SK-N-SH (cell line): Measurements from ENCODE around the gene ETV6. TPM values are rescaled to one million over a fixed set of nuclear protein-coding genes. Genes with fewer than 3 reads are reported as not detected.

Experiments used
- CTCF ChIA-PET: fragments of 300-600, 350-600 bp; formaldehyde crosslinking; extraction: SDS; loops from one replicate; lab custom pipeline; 2021; lab: Yijun Ruan, JAX
- POLR2A ChIA-PET: fragments of 350-600 bp; sonication (Branson Sonifier 250); formaldehyde crosslinking; extraction: SDS; loops from one replicate; lab custom pipeline; 2020; ENCODE audit warnings: antibody characterized with exemption, inconsistent platforms; lab: Yijun Ruan, JAX
- DNase-seq: peaks from one replicate; pipeline ENCODE4 v3.0.0; 2012
- H2AFZ ChIP-seq: fragments of 200-600 bp; sonication (generic); 2 replicates; pipeline ENCODE4 v1.8.1; 2016; ENCODE audit warnings: antibody characterized with exemption, mild to moderate bottlenecking, low read depth
- H3F3A ChIP-seq: fragments of 200-600 bp; sonication (generic); replicated peaks from 2 replicates; pipeline ENCODE3; 2016; ENCODE audit warnings: antibody characterized with exemption, mild to moderate bottlenecking; ENCODE audit not compliant: insufficient read depth
- H3K27ac ChIP-seq, 2 experiments: fragments of 200-500 bp in 1 of 2; fragments of 200-600 bp in 1 of 2; sonication (Bioruptor generic) in 1 of 2; sonication (generic), shearing (Covaris generic) in 1 of 2; 2 replicates each; pipeline versions ENCODE4 v1.5.1 to v1.6.1; 2014 to 2016; ENCODE audit warnings: low read depth in 2 of 2, inconsistent platforms in 1 of 2, low read length in 1 of 2, mild to moderate bottlenecking in 1 of 2, mixed read lengths in 1 of 2
- H3K27me3 ChIP-seq: fragments of 200-600 bp; sonication (generic), shearing (Covaris generic); 2 replicates; pipeline ENCODE4 v1.6.1; 2016; ENCODE audit warnings: mixed run types; ENCODE audit not compliant: insufficient read depth
- H3K36me3 ChIP-seq, 2 experiments: fragments of 200-500 bp in 1 of 2; fragments of 200-600 bp in 1 of 2; sonication (Bioruptor generic) in 1 of 2; sonication (generic) in 1 of 2; replicated peaks in 1 of 2; 2 replicates each; pipeline versions ENCODE3 to v1.5.1; 2014 to 2016; ENCODE audit warnings: low read length in 1 of 2, mild to moderate bottlenecking in 1 of 2; ENCODE audit not compliant: insufficient read depth in 2 of 2, control insufficient read depth in 1 of 2
- H3K4me1 ChIP-seq, 2 experiments: fragments of 200-500 bp in 1 of 2; fragments of 200-600 bp in 1 of 2; sonication (Bioruptor generic) in 1 of 2; sonication (generic), shearing (Covaris generic) in 1 of 2; 2 replicates each; pipeline versions ENCODE4 v1.5.1 to v1.6.1; 2014 to 2016; ENCODE audit warnings: low read depth in 1 of 2, low read length in 1 of 2, mixed run types in 1 of 2; ENCODE audit not compliant: insufficient read depth in 2 of 2, control insufficient read depth in 1 of 2
- H3K4me2 ChIP-seq: fragments of 200-600 bp; sonication (generic), shearing (Covaris generic); 2 replicates; pipeline ENCODE4 v1.6.1; 2017; ENCODE audit warnings: mixed run types
- H3K4me3 ChIP-seq, 2 experiments: fragments of 200-500 bp in 1 of 2; fragments of 200-600 bp in 1 of 2; sonication (Bioruptor generic) in 1 of 2; sonication (generic), shearing (Covaris generic) in 1 of 2; 2 replicates each; pipeline versions ENCODE4 v1.5.1 to v1.8.1; 2014 to 2016; ENCODE audit warnings: low read depth in 2 of 2, inconsistent platforms in 1 of 2, low read length in 1 of 2, mild to moderate bottlenecking in 1 of 2, mixed read lengths in 1 of 2, moderate library complexity in 1 of 2
- H3K79me2 ChIP-seq: fragments of 200-600 bp; sonication (generic); 2 replicates; pipeline ENCODE4 v1.8.1; 2017; ENCODE audit warnings: mild to moderate bottlenecking; ENCODE audit not compliant: insufficient read depth
- H3K9ac ChIP-seq: fragments of 200-600 bp; sonication (generic); 2 replicates; pipeline ENCODE4 v1.6.1; 2017; ENCODE audit warnings: mixed run types
- H3K9me2 ChIP-seq: fragments of 200-600 bp; sonication (generic); 2 replicates; pipeline ENCODE4 v1.6.1; 2017; ENCODE audit warnings: mixed run types
- H3K9me3 ChIP-seq: fragments of 200-600 bp; sonication (generic); 2 replicates; pipeline ENCODE4 v1.6.1; 2017; ENCODE audit warnings: mixed run types, mild to moderate bottlenecking, moderate library complexity
- H4K20me1 ChIP-seq: fragments of 200-600 bp; sonication (generic); 2 replicates; pipeline ENCODE4 v1.6.1; 2017; ENCODE audit warnings: mild to moderate bottlenecking, mixed run types; ENCODE audit not compliant: insufficient read depth
- CTCF ChIP-seq: fragments of 200-600 bp; sonication (generic); IDR thresholded peaks from 2 replicates; pipeline ENCODE4 v1.6.1; 2017; ENCODE audit warnings: antibody characterized with exemption, mild to moderate bottlenecking, moderate library complexity
- EP300 ChIP-seq, 2 experiments: IDR thresholded peaks; 2 replicates each; pipeline versions ENCODE4 v1.4.0 to v1.6.1; 2012; ENCODE audit warnings: borderline replicate concordance in 1 of 2, low read depth in 1 of 2, low read length in 1 of 2
- EZH2phosphoT487 ChIP-seq: fragments of 200-600 bp; sonication (generic); IDR thresholded peaks from 2 replicates; pipeline ENCODE4 v1.6.1; 2017; ENCODE audit warnings: low read depth, mixed run types, mild to moderate bottlenecking, antibody characterized with exemption, moderate library complexity, borderline replicate concordance
- FOSL2 ChIP-seq: IDR thresholded peaks from 2 replicates; pipeline ENCODE4 v1.4.0; 2012; ENCODE audit warnings: low read depth, mild to moderate bottlenecking, moderate library complexity, borderline replicate concordance
- GABPA ChIP-seq: IDR thresholded peaks from 2 replicates; pipeline ENCODE4 v1.4.0; 2012; ENCODE audit warnings: low read depth, mild to moderate bottlenecking
- IRF3 ChIP-seq: fragments of 150-350 bp; IDR thresholded peaks from 2 replicates; pipeline ENCODE4 v1.6.1; 2016; ENCODE audit warnings: mild to moderate bottlenecking, low read depth, low read length
- MAX ChIP-seq: IDR thresholded peaks from 2 replicates; pipeline ENCODE4 v1.4.0; 2012; ENCODE audit warnings: low read depth
- NFIC ChIP-seq: IDR thresholded peaks from 2 replicates; pipeline ENCODE4 v1.4.0; 2012; ENCODE audit warnings: borderline replicate concordance
- NRF1 ChIP-seq: IDR thresholded peaks from 2 replicates; pipeline ENCODE4 v1.6.1; 2012; ENCODE audit warnings: low read depth, mild to moderate bottlenecking, low read length
- POLR2AphosphoS5 ChIP-seq: IDR thresholded peaks from 2 replicates; pipeline ENCODE4 v1.6.1; 2012; ENCODE audit warnings: low read depth, low read length
- RXRA ChIP-seq: IDR thresholded peaks from 2 replicates; pipeline ENCODE4 v1.4.0; 2012; ENCODE audit warnings: low read depth, mild to moderate bottlenecking, borderline replicate concordance
- SIN3A ChIP-seq: IDR thresholded peaks from 2 replicates; pipeline ENCODE4 v1.6.1; 2012; ENCODE audit warnings: low read depth, mild to moderate bottlenecking, low read length, moderate library complexity, borderline replicate concordance
- SMC3 ChIP-seq: IDR thresholded peaks from 2 replicates; pipeline ENCODE4 v1.6.1; 2012; ENCODE audit warnings: low read depth, low read length, improper control_type of control experiment
- TAF1 ChIP-seq: IDR thresholded peaks from 2 replicates; pipeline ENCODE4 v1.6.1; 2012; ENCODE audit warnings: low read depth, mild to moderate bottlenecking, low read length, moderate library complexity, borderline replicate concordance
- TCF12 ChIP-seq: IDR thresholded peaks from 2 replicates; pipeline ENCODE4 v1.4.0; 2012
- USF2 ChIP-seq: fragments of 150-350 bp; IDR thresholded peaks from 2 replicates; pipeline ENCODE4 v1.6.1; 2017; ENCODE audit warnings: antibody characterized with exemption, low read length, low read depth, borderline replicate concordance
- YY1 ChIP-seq: IDR thresholded peaks from 2 replicates; pipeline ENCODE4 v1.4.0; 2012; ENCODE audit warnings: low read depth, mild to moderate bottlenecking
- ZBTB33 ChIP-seq: IDR thresholded peaks from 2 replicates; pipeline ENCODE4 v1.4.0; 2012; ENCODE audit warnings: low read depth, borderline replicate concordance
- WGBS: methylation state at CpG from one replicate; pipeline ENCODE4 v1.1.6; 2017; ENCODE audit warnings: low lambda C conversion rate; 5-methylcytosine and 5-hydroxymethylcytosine counted together
- polyA plus RNA-seq, 3 experiments: library from polyadenylated mRNA; depleted of rRNA; stranded (reverse); fragments of >200 nt; gene quantifications; 2 replicates each; pipeline ENCODE4 v1.2.3, GENCODE V29; 2012

Gene ETV6
- polyA plus RNA-seq, 1 of the 3 experiments (the other 2 are of a cell fraction), result 4.0 TPM

- TF ChIP-seq TAF1, result no peak
- no peak for TF ChIP-seq EZH2phosphoT487
- TF ChIP-seq SIN3A, result no peak
- no peak for TF ChIP-seq EP300 (IDR thresholded peaks at IDR 0.05; ENCODE audit: borderline replicate concordance in 1 of 2, low read depth in 1 of 2, low read length in 1 of 2)
These were observed 156.2 kb downstream of the ETV6 start (continued) for GRCh38 chr12:11805680-11806079.

GRCh38 chr12:11807458-11807857, 158.0 kb downstream of the ETV6 start:
- Histone ChIP-seq H3K27ac (no peak overlapping the region), H3K79me2 (peaks cover 42% of the 10 kb centered on the region; the same call in 1 of the 2 replicates)

GRCh38 chr12:11808931-11809330, 159.5 kb downstream of the ETV6 start:
- no peaks in the 10 kb centered on the region for H4K20me1 ChIP-seq
- no peak overlapping the region for H3K9ac ChIP-seq
- POLR2A ChIA-PET, result no interaction called here
- no peaks in the 10 kb centered on the region for H3K9me3 ChIP-seq
- WGBS, result 98% methylated on average over 8 of the region's 8 CpGs
- no peaks in the 10 kb centered on the region for H3K9me2 ChIP-seq
- no peak overlapping the region for H2AFZ ChIP-seq
- no peaks in the 10 kb centered on the region for H3K36me3 ChIP-seq
- CTCF ChIA-PET, result interaction anchor here (1.5 kb wide), 1 partner anchor 8 kb away, joined by 3 read pairs; no protein-coding TSS in a partner anchor
- no peak for DNase-seq
- H3K79me2 ChIP-seq, result peaks cover 34% of the 10 kb centered on the region; the same call in 1 of the 2 replicates
- no peaks in the 10 kb centered on the region for H3K27me3 ChIP-seq
- H3K4me1 ChIP-seq, result peaks cover 17 to 29% of the 10 kb centered on the region in 2 experiments
- peaks cover 1% of the 10 kb centered on the region for H3F3A ChIP-seq
- no peak for TF ChIP-seq GABPA
- no peak for TF ChIP-seq RXRA
- no peak for TF ChIP-seq YY1
- TF ChIP-seq ZBTB33, result no peak
- TF ChIP-seq FOSL2, result no peak
- no peak for TF ChIP-seq NRF1
- no peak for TF ChIP-seq USF2
- no peak for TF ChIP-seq TCF12
- TF ChIP-seq TAF1, result no peak
- TF ChIP-seq SMC3, result no peak
- no peak for TF ChIP-seq CTCF
- no peak overlapping the region for H3K4me2 ChIP-seq
- no peak overlapping the region for H3K4me3 ChIP-seq
- no peak overlapping the region for H3K27ac ChIP-seq

More at GRCh38 chr12:11807458-11807857, 158.0 kb downstream of the ETV6 start:
- Histone ChIP-seq H3K36me3 (peaks cover 3 to 4% of the 10 kb centered on the region in 2 experiments), H3K9me2 (no peaks in the 10 kb centered on the region), H3K4me2 (no peak overlapping the region), H3F3A (no peaks in the 10 kb centered on the region), H3K9ac (no peak overlapping the region), H4K20me1 (no peaks in the 10 kb centered on the region), H3K27me3 (no peaks in the 10 kb centered on the region), H3K9me3 (no peaks in the 10 kb centered on the region), H3K4me1 (peaks cover 5 to 14% of the 10 kb centered on the region in 2 experiments), H3K4me3 (no peak overlapping the region), H2AFZ (no peak overlapping the region)
- no peak for TF ChIP-seq SIN3A
- no peak for TF ChIP-seq MAX
- TF ChIP-seq YY1, result no peak
- TF ChIP-seq IRF3, result no peak
- no peak for TF ChIP-seq POLR2AphosphoS5
- TF ChIP-seq NFIC, result no peak
- no peak for TF ChIP-seq TAF1
- TF ChIP-seq TCF12, result no peak
- no peak for DNase-seq
- ChIA-PET POLR2A (no interaction called here), CTCF (interaction anchor here (1.5 kb wide), 1 partner anchor 9 kb away, joined by 3 read pairs; no protein-coding TSS in a partner anchor)
